ENCODE measurements around the gene DNASE1L3.
"Not testable (repeated sequence)": the region's sequence is repeated elsewhere in the genome, so short reads cannot be mapped to it uniquely, and the experiment has no call there.

- TF ChIP-seq ESRRA (CRISPR knock-in tag; IDR thresholded peaks at IDR 0.05; ENCODE audit: low read depth); POLR2A (IDR thresholded peaks at IDR 0.05; ENCODE audit: insufficient read depth in 1 of 2, low read depth in 2 of 2, low read length in 2 of 2); ZFP36 (IDR thresholded peaks at IDR 0.05; ENCODE audit: borderline replicate concordance, low read depth, low read length, partially characterized antibody); ZNF678 (CRISPR knock-in tag; IDR thresholded peaks at IDR 0.05); ZNF775 (CRISPR knock-in tag; IDR thresholded peaks at IDR 0.05; ENCODE audit: borderline replicate concordance); ZNF20 (CRISPR knock-in tag; IDR thresholded peaks at IDR 0.05): not testable (repeated sequence)
These were observed 9.3 kb downstream of the DNASE1L3 start for GRCh38 chr3:58201451-58201850.
